Activated CD4-positive, alpha-beta T cell treated with anti-CD3 and anti-CD28 coated beads for 24 hours (primary cell): ENCODE data around the gene MTUS2.

Experiments
- DNase-seq, 2 donors: peaks; one replicate each; pipeline ENCODE4 v3.0.0-alpha.2; 2020; ENCODE audit warnings: low read depth in 2 of 2

The MTUS2 gene

GRCh38 chr13:29452773-29453616, 632.9 kb downstream of the MTUS2 start:
- DNase-seq: no peak

GRCh38 chr13:29453617-29454011, 633.5 kb downstream of the MTUS2 start:
- no peak for DNase-seq

DNA sequence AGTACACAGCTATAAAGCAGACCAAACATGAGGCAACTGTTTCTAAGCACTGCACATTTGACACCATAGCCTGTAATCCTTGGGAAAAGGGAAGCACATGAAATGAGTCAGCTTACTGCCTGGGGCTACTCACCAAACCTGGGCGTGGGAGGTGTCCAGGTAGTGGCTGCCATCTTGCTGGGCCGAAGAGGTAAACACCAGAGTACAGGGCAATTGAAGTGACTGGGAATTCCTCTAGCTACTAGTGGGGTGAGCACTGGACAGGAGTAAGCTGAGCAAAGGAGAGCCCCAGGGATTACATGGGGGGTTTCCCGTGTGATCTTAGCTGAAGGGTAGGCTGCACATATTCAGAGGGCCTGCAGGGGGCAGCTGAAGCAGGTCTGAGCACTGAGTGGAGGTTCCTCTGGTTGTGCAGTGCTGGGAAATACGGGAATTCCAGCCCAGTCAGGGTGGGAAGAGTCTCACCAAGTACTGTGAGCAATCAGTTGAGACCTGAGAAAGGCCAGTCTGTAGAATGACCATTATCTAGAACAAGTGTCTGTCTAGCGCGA, 634.9 kb downstream of the MTUS2 start:
- DNase-seq: no peak

DNA sequence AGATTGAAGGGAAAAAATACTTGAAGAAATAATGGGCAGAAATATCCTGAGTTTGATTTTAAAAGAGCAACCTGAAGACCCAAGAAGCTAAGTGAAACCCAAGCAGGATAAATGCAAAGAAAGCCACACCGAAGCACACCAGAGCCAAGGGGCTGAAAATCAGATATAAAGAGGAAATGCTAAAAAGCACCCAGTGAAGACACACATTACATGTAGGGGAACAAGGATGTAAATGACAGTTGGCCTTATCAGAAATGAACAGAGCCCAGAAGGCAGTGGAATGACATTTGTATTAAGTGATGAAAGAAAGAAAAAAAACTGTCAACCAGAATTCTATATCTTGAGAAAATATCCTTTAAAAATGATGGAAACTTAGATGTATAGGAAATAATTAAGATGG, 636.3 kb downstream of the MTUS2 start:
- no peak for DNase-seq

- DNase-seq: no peak
Observed at GRCh38 chr13:29457299-29457698, 637.2 kb downstream of the MTUS2 start.

DNA sequence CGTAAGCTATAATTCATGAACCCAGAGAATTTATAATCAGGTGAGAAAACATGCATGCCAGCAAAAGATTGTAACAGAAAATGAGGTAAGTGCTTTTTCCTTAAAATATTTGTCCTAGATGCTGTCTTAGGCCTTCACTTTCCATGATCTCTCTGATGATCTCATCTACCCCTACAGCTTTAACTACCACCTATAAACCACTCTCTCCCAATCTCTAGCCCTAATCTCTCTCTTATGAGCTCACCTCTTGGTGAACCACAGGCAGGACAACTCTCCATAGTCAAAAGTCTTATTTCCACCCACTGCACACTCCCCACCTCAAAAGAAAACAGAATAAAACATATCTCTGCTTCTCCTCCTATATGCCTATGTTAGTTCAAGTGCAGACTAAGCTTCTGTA, 638.3 kb downstream of the MTUS2 start:
- no peak for DNase-seq

- DNase-seq: no peak
Observed at GRCh38 chr13:29459813-29460355, 639.7 kb downstream of the MTUS2 start.

- DNase-seq: no peak
Observed at GRCh38 chr13:29464105-29464679, 644.1 kb downstream of the MTUS2 start.

DNA sequence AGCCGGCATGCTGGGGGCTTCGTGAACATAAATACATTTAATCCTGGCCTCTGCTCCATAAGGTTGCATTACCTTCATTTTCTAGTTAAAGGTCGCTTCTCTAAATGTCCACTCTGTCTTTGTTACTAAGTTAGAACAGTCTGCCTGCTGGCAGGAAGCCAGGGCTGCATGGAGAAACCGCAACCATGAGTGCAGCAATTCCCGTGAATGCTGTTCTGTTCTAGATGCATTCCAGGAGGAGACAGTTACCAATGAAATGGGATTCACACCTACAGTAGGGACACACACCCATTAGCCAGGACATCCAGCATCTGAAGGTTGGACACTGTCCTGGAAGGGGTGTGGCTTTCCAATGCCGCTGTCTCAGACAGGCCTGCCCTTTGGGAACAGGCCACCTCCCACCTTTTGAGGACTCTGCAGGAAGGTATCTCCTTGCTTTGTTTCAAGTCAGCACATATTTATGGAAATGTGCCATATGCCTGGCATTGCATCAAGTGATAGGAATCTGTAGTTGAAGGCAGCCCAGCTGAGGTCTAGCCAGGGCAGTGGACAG, 645.7 kb downstream of the MTUS2 start:
- DNase-seq: no peak

DNA sequence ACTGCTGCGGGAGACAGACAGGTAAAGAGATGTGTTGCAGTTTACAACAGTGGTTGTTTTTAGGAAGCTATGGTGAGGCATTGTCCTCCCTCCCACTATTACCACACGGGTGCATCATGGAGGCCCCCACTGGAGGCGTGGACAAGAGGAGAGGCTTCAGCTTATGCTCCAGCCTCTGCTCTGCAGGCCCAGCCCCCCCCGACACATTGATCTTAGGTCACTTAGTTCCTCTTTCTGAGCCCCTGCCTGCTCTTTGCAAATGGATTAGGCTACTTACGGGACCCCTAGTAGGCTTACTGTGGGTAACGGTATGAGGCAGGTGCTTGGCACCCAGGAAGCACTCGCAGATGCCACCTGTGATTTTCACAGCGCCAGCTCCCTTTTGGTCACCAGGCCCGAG, 651.4 kb downstream of the MTUS2 start:
- no peak for DNase-seq

DNA sequence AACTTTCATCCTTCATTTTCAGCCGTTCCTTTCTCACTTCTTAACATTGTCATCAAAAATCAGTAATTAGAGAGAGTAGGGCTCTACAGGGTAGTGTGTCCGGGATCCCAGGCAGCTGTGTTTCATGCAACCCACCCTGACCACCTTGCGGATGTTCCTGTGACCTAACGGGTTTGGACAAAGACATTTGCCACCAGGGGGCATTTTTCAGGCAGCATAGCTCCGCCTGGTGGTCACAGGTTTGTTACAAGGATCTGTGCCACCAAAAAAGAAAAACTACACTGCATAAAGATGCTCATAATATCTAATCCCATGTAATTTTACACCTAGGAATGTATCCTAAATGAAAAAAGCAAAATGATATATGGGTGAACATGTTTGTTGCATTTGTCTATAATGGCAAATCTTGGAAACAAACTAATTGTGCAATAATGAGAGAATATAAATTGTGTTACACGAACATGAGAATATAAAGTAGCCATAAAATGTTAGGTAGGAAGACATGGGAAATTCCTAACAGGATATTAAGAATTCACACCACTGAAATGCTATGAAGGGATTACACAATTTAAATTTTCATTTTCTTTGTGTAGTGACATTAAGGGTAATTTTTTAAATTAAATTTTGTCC, 652.3 kb downstream of the MTUS2 start:
- peak; percentile 15 to 23 for DNase-seq

GRCh38 chr13:29473166-29473565, 653.0 kb downstream of the MTUS2 start:
- no peak for DNase-seq

DNA sequence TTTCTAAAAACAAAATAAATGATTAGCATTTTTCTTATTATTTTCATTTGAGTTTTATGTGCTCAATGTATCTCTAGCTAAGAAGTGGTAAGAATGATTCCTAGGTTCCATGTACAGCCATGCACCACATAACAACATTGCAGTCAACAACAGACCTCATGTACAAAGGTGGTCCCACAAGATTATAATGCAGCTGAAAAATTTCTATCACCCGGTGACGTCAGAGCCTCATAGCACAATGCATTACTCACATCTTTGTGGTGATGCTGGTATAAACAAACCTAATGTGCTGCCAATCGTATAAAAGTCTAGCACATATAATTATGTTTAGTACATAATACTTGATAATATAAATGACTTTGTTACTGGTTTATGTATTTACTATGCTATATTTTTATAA, 654.9 kb downstream of the MTUS2 start:
- no peak for DNase-seq

GRCh38 chr13:29476046-29476445, 655.9 kb downstream of the MTUS2 start:
- DNase-seq: no peak

GRCh38 chr13:29479716-29480492, 659.8 kb downstream of the MTUS2 start:
- no peak for DNase-seq

DNA sequence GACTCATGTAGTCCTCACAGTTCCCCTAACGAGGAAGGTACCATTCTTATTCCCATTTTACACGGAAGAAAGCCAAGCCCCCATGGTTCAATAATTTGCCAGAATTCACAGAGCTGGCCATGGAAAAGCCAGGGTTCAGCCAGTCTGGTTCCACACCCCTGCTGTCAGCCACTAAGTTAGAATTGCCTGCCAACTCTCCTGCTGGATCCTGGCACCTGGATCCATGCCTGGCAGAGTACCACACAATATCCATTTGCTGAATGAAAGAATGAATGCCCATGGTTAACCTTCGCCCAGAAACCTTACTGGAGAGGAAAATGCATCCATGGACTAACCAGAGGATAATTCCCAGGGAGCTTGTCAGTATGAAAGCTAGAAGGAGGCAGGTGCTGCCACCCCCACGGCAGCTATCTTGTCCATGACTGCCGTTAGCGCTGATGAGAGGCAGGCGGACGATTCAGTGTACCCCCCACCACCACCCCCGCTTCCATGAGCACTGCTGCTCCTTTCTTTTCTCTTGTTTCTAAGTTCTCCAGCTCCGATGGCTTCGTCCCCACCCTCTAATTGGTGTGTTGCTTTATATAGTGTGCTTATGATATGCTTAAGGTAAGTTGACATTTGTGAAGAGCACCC, 660.9 kb downstream of the MTUS2 start:
- no peak for DNase-seq

DNA sequence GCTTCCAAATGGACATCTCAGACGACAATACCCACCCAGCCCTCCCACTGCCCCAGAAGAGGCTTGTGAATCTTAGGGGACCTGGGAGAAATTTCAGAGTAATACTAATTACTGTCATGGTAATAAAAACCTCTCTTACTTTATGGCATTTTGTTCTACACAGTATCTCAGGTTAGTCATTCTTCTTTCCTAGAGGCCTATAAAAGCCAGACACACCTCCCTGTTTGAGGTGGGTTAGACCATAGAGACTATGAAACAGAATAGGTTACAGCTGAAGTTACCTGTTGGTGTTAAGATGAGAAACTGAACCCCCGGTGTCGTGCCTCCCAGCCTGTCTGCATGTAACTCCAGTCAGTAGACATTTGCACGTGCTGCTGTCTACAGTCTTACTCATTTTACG, 661.5 kb downstream of the MTUS2 start:
- no peak for DNase-seq

- DNase-seq: no peak
Observed at GRCh38 chr13:29482504-29482903, 662.4 kb downstream of the MTUS2 start.

DNA sequence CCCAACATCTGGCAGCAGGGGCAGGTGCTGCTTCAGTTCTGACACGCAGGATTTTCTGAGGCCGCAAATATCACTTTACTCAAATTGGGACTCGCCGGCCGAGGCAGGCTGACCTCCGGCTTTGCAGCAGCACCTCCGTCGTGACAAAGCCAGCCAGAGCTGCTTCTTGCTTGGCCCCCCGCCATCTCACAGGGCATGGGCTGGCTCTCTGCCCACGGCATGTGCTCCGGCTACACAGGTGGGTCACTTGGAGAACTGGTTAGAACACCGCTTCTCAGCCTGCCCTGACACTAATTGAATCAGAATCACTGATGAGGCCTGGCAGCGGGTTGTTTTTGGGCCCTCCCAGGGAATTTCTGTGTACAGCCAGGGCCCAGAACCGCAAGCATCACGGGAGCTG, 663.1 kb downstream of the MTUS2 start:
- DNase-seq: no peak

- no peak for DNase-seq
Observed at GRCh38 chr13:29483623-29484022, 663.5 kb downstream of the MTUS2 start.

DNA sequence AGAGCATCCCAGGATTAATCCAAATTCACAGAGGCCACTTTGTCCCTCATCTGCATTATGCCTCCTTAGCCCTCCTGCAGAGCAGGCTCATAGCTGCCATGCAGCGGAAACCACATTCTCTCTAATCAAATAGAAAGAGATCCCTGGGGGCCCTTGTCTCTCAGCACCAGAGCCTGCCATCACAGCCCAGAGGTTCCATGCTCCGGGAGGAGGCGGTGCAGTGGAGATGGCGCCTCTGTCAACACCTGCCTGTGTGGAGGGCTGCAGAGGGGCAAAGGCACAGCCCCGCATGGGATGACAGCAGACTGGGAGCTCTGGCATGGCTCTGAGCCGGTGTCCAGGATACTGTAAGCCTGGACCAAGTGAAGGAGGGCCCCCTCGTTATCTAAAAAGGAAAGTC, 664.1 kb downstream of the MTUS2 start:
- DNase-seq: no peak
